Esophagus muscularis mucosa (tissue), 3 donors: ENCODE results near the gene ZNF385A.

ENCODE experiments used
- CTCF ChIP-seq, 3 experiments: fragments of 200-600 bp in 2 of 3; fragments of 450-650 bp in 1 of 3; sonication (generic) in 2 of 3; IDR thresholded peaks; one replicate each; pipeline ENCODE4 v1.5.1; 2017 to 2019; ENCODE audit warnings: antibody characterized with exemption in 3 of 3, mild to moderate bottlenecking in 2 of 3, moderate library complexity in 1 of 3
- POLR2A ChIP-seq: fragments of 450-650 bp; IDR thresholded peaks from one replicate; pipeline ENCODE4 v1.6.1; 2017; ENCODE audit warnings: antibody characterized with exemption, moderate library complexity, mild to moderate bottlenecking, low read depth
- POLR2AphosphoS5 ChIP-seq, 2 donors: sonication (generic); formaldehyde crosslinking; IDR thresholded peaks; one replicate each; pipeline ENCODE4 v1.6.1; 2017; ENCODE audit warnings: antibody characterized with exemption in 2 of 2

GRCh38 chr12:54394986-54395385 is 10.5 kb upstream of the ZNF385A start:
- TF ChIP-seq CTCF (IDR thresholded peaks at IDR 0.05) = no peak
- TF ChIP-seq POLR2A = no peak
- TF ChIP-seq POLR2AphosphoS5 (IDR thresholded peaks at IDR 0.05) = peak in 1 of 2 donors; percentile 44
